Keratinocyte (primary cell): ENCODE measurements around the gene PLXNA2. TPM values are rescaled to one million over a fixed set of nuclear protein-coding genes. Genes with fewer than 3 reads are reported as not detected.

Experiments
- DNase-seq: peaks from one replicate; pipeline ENCODE4 v3.0.0-alpha.2; 2011; ENCODE audit warnings: low read depth, missing footprints, low spot score
- FAIRE-seq: peaks from 2 replicates; lab custom pipeline; 2011; peaks lifted over from hg19 to GRCh38; lab: Jason Lieb, UNC
- H2AFZ ChIP-seq: 2 replicates; pipeline ENCODE4 v1.6.0; 2012; ENCODE audit warnings: low read length, control low read depth, inconsistent platforms; ENCODE audit not compliant: control insufficient read depth
- H3K27ac ChIP-seq: 2 replicates; pipeline ENCODE4 v1.5.1; 2011; ENCODE audit warnings: low read length; ENCODE audit not compliant: control insufficient read depth, insufficient read depth
- H3K27me3 ChIP-seq: 3 replicates; pipeline ENCODE4 v1.6.0; 2011; ENCODE audit warnings: low read length; ENCODE audit not compliant: control insufficient read depth, insufficient read depth; ENCODE audit errors: extremely low read depth
- H3K36me3 ChIP-seq, 2 experiments: 2 replicates in 1 of 2; 3 replicates in 1 of 2; pipeline ENCODE4 v1.5.1; 2011; ENCODE audit warnings: low read length in 2 of 2, mild to moderate bottlenecking in 1 of 2; ENCODE audit not compliant: control insufficient read depth in 2 of 2, insufficient read depth in 2 of 2; ENCODE audit errors: extremely low read depth in 1 of 2
- H3K4me1 ChIP-seq: 3 replicates; pipeline ENCODE4 v1.5.1; 2011; ENCODE audit warnings: low read length; ENCODE audit not compliant: control insufficient read depth, insufficient read depth; ENCODE audit errors: extremely low read depth
- H3K4me2 ChIP-seq: 3 replicates; pipeline ENCODE4 v1.6.0; 2011; ENCODE audit warnings: low read depth, low read length; ENCODE audit not compliant: control insufficient read depth, insufficient read depth; ENCODE audit errors: extremely low read depth
- H3K4me3 ChIP-seq, 3 experiments: fragments of 200-600 bp in 1 of 3; sonication (generic) in 1 of 3; 2 replicates in 2 of 3; 3 replicates in 1 of 3; pipeline ENCODE4 v1.5.1; 2011 to 2016; ENCODE audit warnings: low read length in 3 of 3, mild to moderate bottlenecking in 3 of 3, control low read depth in 2 of 3, inconsistent platforms in 1 of 3, low read depth in 1 of 3, mixed read lengths in 1 of 3, mixed run types in 1 of 3, moderate library complexity in 1 of 3; ENCODE audit not compliant: control insufficient read depth in 2 of 3, insufficient read depth in 2 of 3; ENCODE audit errors: extremely low read depth in 1 of 3
- H3K79me2 ChIP-seq: 2 replicates; pipeline ENCODE4 v1.6.0; 2012; ENCODE audit warnings: low read length; ENCODE audit not compliant: control insufficient read depth, insufficient read depth
- H3K9ac ChIP-seq: 3 replicates; pipeline ENCODE4 v1.6.0; 2011; ENCODE audit warnings: low read length; ENCODE audit not compliant: control insufficient read depth, insufficient read depth; ENCODE audit errors: extremely low read depth
- H3K9me1 ChIP-seq: 3 replicates; pipeline ENCODE4 v1.6.0; 2011; ENCODE audit warnings: low read length; ENCODE audit not compliant: control insufficient read depth, insufficient read depth; ENCODE audit errors: extremely low read depth
- H3K9me3 ChIP-seq: 2 replicates; pipeline ENCODE4 v1.5.1; 2012; ENCODE audit warnings: low read depth, low read length; ENCODE audit not compliant: control insufficient read depth
- H4K20me1 ChIP-seq: 3 replicates; pipeline ENCODE4 v1.6.0; 2011; ENCODE audit warnings: low read length; ENCODE audit not compliant: control insufficient read depth, insufficient read depth; ENCODE audit errors: extremely low read depth
- EZH2 ChIP-seq: IDR thresholded peaks from one replicate; pipeline ENCODE4 v1.6.1; 2012; ENCODE audit warnings: inconsistent platforms, mild to moderate bottlenecking, low read length, moderate library complexity
- dilution Hi-C: fragments of 300-500 bp; cut with MboI; formaldehyde crosslinking; loops from one replicate; pipeline ENCODE4 v1.7.0; 2020; ENCODE audit warnings: low sequenced_read_pairs; ENCODE audit not compliant: extremely low pct_ligation_motif_present
- polyA plus RNA-seq, 5 experiments: library from polyadenylated mRNA; depleted of rRNA in 3 of 5; stranded (reverse) in 3 of 5; stranded (forward) in 1 of 5; unstranded in 1 of 5; fragments of >200 nt; gene quantifications; 1 replicate in 1 of 5; 2 replicates in 3 of 5; 3 replicates in 1 of 5; pipeline versions ENCODE4 v1.2.1 to v1.2.3, GENCODE V29; 2011 to 2012; ENCODE audit warnings: missing spikeins in 2 of 5, low read depth in 1 of 5, low replicate concordance in 1 of 5
- TF ChIP-seq, protein P1 (sequence below), 3 experiments: IDR thresholded peaks in 1 of 3; conservative IDR thresholded peaks in 1 of 3; optimal IDR thresholded peaks in 1 of 3; 2 replicates in 2 of 3; 3 replicates in 1 of 3; pipeline versions ENCODE3 to v1.5.1; 2011; ENCODE audit warnings: low read length in 3 of 3, mild to moderate bottlenecking in 3 of 3, moderate library complexity in 2 of 3, control low read depth in 1 of 3, inconsistent platforms in 1 of 3; ENCODE audit not compliant: insufficient read depth in 2 of 3; ENCODE audit errors: extremely low read depth in 1 of 3

The PLXNA2 gene
- polyA plus RNA-seq, 1 donor (not counting 4 experiments of a cell fraction or from before 2014, with no cell fraction given): 6.7 TPM

DNA sequence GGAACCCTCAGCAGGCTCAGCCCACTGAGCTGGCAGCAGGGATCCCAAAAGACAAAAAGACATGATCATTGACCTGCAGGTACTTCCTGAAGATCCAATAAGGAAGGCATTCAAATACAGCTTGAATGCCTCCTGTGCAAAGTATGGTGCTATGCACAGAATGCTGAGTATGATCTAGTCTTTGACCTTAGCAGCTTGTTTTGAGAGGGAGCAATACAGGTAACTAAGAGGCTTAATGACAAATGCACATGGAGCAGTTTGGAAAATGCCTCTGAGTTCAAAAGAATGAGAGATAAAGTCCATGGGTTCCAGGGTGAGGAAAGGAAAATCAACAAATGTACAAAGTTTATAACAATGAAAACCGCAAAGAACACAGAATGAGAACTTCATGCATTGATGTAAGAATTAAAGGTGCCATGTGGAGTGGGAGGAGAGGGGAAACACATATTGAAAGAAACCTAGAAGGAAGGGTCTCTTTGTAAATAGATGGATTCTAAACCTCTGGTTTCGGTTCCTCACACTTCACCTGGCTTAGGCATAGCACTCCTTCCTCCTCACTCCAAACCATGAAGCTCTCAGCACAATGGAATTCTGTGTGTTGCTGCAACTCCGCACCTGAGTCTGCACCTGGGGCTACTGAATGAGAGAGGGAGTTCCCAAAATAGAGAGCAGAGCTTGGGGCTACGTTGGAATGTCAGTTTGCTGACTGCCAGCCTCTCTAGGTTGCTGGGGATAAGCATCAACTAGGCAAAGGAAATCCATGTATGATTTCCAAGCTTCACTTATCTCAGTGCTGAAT, 77.6 kb downstream of the PLXNA2 start:
- H4K20me1 ChIP-seq: no peaks in the 10 kb centered on the region
- no peak for TF ChIP-seq EZH2
- TF ChIP-seq, protein P1, sequence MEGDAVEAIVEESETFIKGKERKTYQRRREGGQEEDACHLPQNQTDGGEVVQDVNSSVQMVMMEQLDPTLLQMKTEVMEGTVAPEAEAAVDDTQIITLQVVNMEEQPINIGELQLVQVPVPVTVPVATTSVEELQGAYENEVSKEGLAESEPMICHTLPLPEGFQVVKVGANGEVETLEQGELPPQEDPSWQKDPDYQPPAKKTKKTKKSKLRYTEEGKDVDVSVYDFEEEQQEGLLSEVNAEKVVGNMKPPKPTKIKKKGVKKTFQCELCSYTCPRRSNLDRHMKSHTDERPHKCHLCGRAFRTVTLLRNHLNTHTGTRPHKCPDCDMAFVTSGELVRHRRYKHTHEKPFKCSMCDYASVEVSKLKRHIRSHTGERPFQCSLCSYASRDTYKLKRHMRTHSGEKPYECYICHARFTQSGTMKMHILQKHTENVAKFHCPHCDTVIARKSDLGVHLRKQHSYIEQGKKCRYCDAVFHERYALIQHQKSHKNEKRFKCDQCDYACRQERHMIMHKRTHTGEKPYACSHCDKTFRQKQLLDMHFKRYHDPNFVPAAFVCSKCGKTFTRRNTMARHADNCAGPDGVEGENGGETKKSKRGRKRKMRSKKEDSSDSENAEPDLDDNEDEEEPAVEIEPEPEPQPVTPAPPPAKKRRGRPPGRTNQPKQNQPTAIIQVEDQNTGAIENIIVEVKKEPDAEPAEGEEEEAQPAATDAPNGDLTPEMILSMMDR (optimal IDR thresholded peaks at IDR 0.05 in 1 of 3, IDR thresholded peaks at IDR 0.05 in 1 of 3, conservative IDR thresholded peaks at IDR 0.05 in 1 of 3; ENCODE audit: extremely low read depth in 1 of 3, insufficient read depth in 2 of 3, low read length in 3 of 3): no peak
- peaks cover 20% of the 10 kb centered on the region for H3K4me1 ChIP-seq
- dilution Hi-C loops: no loop called here
- H3K4me3 ChIP-seq: no peak overlapping the region
- H3K79me2 ChIP-seq: no peaks in the 10 kb centered on the region
- H3K9me1 ChIP-seq: no peaks in the 10 kb centered on the region
- FAIRE-seq (peak; percentile 91), DNase-seq (peak; percentile 45)
- H2AFZ ChIP-seq: no peak overlapping the region
- peak overlapping the region; percentile 27 for H3K4me2 ChIP-seq
- peak overlapping the region; percentile 3 for H3K9ac ChIP-seq
- no peaks in the 10 kb centered on the region for H3K9me3 ChIP-seq
- H3K36me3 ChIP-seq: peaks cover 0 to 5% of the 10 kb centered on the region in 2 experiments
- peak overlapping the region; percentile 47 for H3K27ac ChIP-seq
- H3K27me3 ChIP-seq: no peaks in the 10 kb centered on the region

- H3K9me3 ChIP-seq: no peaks in the 10 kb centered on the region
- H3K79me2 ChIP-seq: no peaks in the 10 kb centered on the region
- H3K36me3 ChIP-seq: peaks cover 2 to 5% of the 10 kb centered on the region in 2 experiments
- no peak overlapping the region for H2AFZ ChIP-seq
- H3K4me3 ChIP-seq: no peak overlapping the region
- H4K20me1 ChIP-seq: no peaks in the 10 kb centered on the region
- dilution Hi-C loops: no loop called here
- DNase-seq: no peak
- FAIRE-seq: no peak
- no peaks in the 10 kb centered on the region for H3K9me1 ChIP-seq
- no peak overlapping the region for H3K9ac ChIP-seq
- no peak overlapping the region for H3K27ac ChIP-seq
- H3K4me2 ChIP-seq: no peak overlapping the region
- peaks cover 18% of the 10 kb centered on the region for H3K4me1 ChIP-seq
- H3K27me3 ChIP-seq: no peaks in the 10 kb centered on the region
- no peak for TF ChIP-seq EZH2
Observed at GRCh38 chr1:208165659-208166058, 78.5 kb downstream of the PLXNA2 start.
